Measurements from ENCODE around the gene RBM6.

GRCh38 chr3:50120364-50121071 lies 180.6 kb downstream of the RBM6 start:
- TF ChIP-seq POLR2A (IDR thresholded peaks at IDR 0.05) (no peak), CTCF (IDR thresholded peaks at IDR 0.05) (no peak), POLR2AphosphoS5 (IDR thresholded peaks at IDR 0.05) (no peak)
